MCF 10A (cell line): ENCODE data around the gene SPATA2L. TPM values are rescaled to one million over a fixed set of nuclear protein-coding genes. Genes with fewer than 3 reads are reported as not detected.
"Not testable (repeated sequence)": the region's sequence is repeated elsewhere in the genome, so short reads cannot be mapped to it uniquely, and the experiment has no call there.

ENCODE experiments used
- BruUV-seq: library from RNA; stranded (reverse); fragments of 400-500 nt; replicated peaks from 2 replicates; lab custom pipeline; 2021; lab: Mats Ljungman, UMichigan
- CTCF ChIA-PET: fragments of 300-600 bp; sonication (Branson Sonifier 250); formaldehyde crosslinking; extraction: SDS; loops from one replicate; lab custom pipeline; 2021; ENCODE audit warnings: antibody characterized with exemption, inconsistent platforms; lab: Yijun Ruan, JAX
- POLR2A ChIA-PET: fragments of 300-600, 350-650 bp; sonication (Branson Sonifier 250); formaldehyde crosslinking; extraction: SDS; loops from one replicate; lab custom pipeline; 2020; ENCODE audit warnings: antibody characterized with exemption, inconsistent platforms; lab: Yijun Ruan, JAX
- DNase-seq: peaks from one replicate; pipeline ENCODE4 v3.0.0-alpha.2; 2018; ENCODE audit not compliant: unreplicated experiment
- H3K27ac Mint-ChIP-seq: one replicate; pipeline ENCODE4 v1.8.0; 2022; ENCODE audit warnings: mild to moderate bottlenecking, low read depth, mixed read lengths; ENCODE audit not compliant: unreplicated experiment
- H3K27me3 Mint-ChIP-seq: one replicate; pipeline ENCODE4 v1.8.0; 2022; ENCODE audit warnings: mixed read lengths; ENCODE audit not compliant: insufficient read depth, unreplicated experiment
- H3K36me3 Mint-ChIP-seq: one replicate; pipeline ENCODE4 v1.8.0; 2022; ENCODE audit warnings: mild to moderate bottlenecking, moderate library complexity, mixed read lengths; ENCODE audit not compliant: insufficient read depth, unreplicated experiment
- H3K4me1 Mint-ChIP-seq: one replicate; pipeline ENCODE4 v1.8.0; 2022; ENCODE audit warnings: mixed read lengths; ENCODE audit not compliant: insufficient read depth, unreplicated experiment
- H3K4me3 Mint-ChIP-seq: one replicate; pipeline ENCODE4 v1.8.0; 2022; ENCODE audit warnings: mild to moderate bottlenecking, moderate library complexity, mixed read lengths; ENCODE audit not compliant: unreplicated experiment
- H3K9me3 Mint-ChIP-seq: one replicate; pipeline ENCODE4 v1.8.0; 2022; ENCODE audit warnings: mixed read lengths; ENCODE audit not compliant: unreplicated experiment
- intact Hi-C: fragments of 100-400 bp; cut with micrococcal nuclease; formaldehyde crosslinking; loops from 2 replicates; pipeline ENCODE4 v1.14.1; 2022
- total RNA-seq: library from RNA; stranded (reverse); gene quantifications from 2 replicates; pipeline ENCODE4 v1.2.3, GENCODE V29; 2022
- TF ChIP-seq, protein P1 (sequence below): fragments of 200-600 bp; IDR thresholded peaks from one replicate; pipeline ENCODE4 v1.8.0; 2022; ENCODE audit warnings: antibody characterized with exemption, mild to moderate bottlenecking; ENCODE audit not compliant: unreplicated experiment

The SPATA2L gene
- total RNA-seq, 1 experiment from 2014 or later, result 12.5 TPM

GRCh38 chr16:89686520-89687091, 14.9 kb downstream of the SPATA2L start, which contains the start of gene CDK10:
CDK10 (plus strand) TSS chr16:89686689; CDS start chr16:89686711, 22 bp downstream.
- ChIA-PET CTCF (interaction anchor here (0.6 kb wide), 2 partner anchors 81 to 234 kb away, joined by 3 read pairs; no protein-coding TSS in a partner anchor), POLR2A (interaction anchor here (0.6 to 2.5 kb wide), 14 partner anchors 9 to 237 kb away, joined by 3 to 24 read pairs (median 6); partner anchors contain the start of genes CHMP1A, SPATA2L, SPATA33 and TCF25)
- BruUV-seq, result no TSS peak
- Mint-ChIP-seq H3K4me3 (peak within 1 kb of the TSS; percentile 88), H3K4me1 (peaks cover 6% of the 10 kb centered on the region), H3K9me3 (no peaks in the 10 kb centered on the region), H3K27me3 (no peaks in the 10 kb centered on the region), H3K36me3 (peaks cover 20% of the 10 kb centered on the region), H3K27ac (peak within 1 kb of the TSS; percentile 91)
- peak; percentile 85 for DNase-seq
- TF ChIP-seq, protein P1, sequence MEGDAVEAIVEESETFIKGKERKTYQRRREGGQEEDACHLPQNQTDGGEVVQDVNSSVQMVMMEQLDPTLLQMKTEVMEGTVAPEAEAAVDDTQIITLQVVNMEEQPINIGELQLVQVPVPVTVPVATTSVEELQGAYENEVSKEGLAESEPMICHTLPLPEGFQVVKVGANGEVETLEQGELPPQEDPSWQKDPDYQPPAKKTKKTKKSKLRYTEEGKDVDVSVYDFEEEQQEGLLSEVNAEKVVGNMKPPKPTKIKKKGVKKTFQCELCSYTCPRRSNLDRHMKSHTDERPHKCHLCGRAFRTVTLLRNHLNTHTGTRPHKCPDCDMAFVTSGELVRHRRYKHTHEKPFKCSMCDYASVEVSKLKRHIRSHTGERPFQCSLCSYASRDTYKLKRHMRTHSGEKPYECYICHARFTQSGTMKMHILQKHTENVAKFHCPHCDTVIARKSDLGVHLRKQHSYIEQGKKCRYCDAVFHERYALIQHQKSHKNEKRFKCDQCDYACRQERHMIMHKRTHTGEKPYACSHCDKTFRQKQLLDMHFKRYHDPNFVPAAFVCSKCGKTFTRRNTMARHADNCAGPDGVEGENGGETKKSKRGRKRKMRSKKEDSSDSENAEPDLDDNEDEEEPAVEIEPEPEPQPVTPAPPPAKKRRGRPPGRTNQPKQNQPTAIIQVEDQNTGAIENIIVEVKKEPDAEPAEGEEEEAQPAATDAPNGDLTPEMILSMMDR, result no peak
- intact Hi-C loops, result no loop called here

- Mint-ChIP-seq H3K27me3 (no peaks in the 10 kb centered on the region), H3K27ac (peak overlapping the region; percentile 91), H3K9me3 (no peaks in the 10 kb centered on the region), H3K36me3 (peaks cover 20% of the 10 kb centered on the region), H3K4me3 (peak overlapping the region; percentile 88), H3K4me1 (peaks cover 6% of the 10 kb centered on the region)
- TF ChIP-seq, protein P1, result no peak
- CTCF ChIA-PET, result interaction anchor here (0.6 to 1.0 kb wide), 2 partner anchors 14 to 235 kb away, joined by 3 to 4 read pairs; no protein-coding TSS in a partner anchor
- intact Hi-C loops, result no loop called here
- BruUV-seq, result no TSS peak
- DNase-seq, result no peak
- POLR2A ChIA-PET, result interaction anchor here (0.7 to 2.5 kb wide), 11 partner anchors 8 to 238 kb away, joined by 3 to 24 read pairs (median 9); partner anchors contain the start of genes CHMP1A, CPNE7, SPATA2L and SPATA33
Measured at GRCh38 chr16:89685916-89686315, 15.6 kb downstream of the SPATA2L start.

GRCh38 chr16:89678258-89678657, 23.2 kb downstream of the SPATA2L start:
- DNase-seq, result no peak
- Mint-ChIP-seq H3K9me3 (no peaks in the 10 kb centered on the region), H3K36me3 (no peaks in the 10 kb centered on the region), H3K27ac (no peak overlapping the region), H3K4me3 (no peak overlapping the region), H3K27me3 (no peaks in the 10 kb centered on the region), H3K4me1 (no peaks in the 10 kb centered on the region)
- TF ChIP-seq, protein P1, result no peak
- ChIA-PET CTCF (interaction anchor here (0.6 to 0.9 kb wide), 6 partner anchors 10 to 484 kb away, joined by 3 to 4 read pairs (median 3); no protein-coding TSS in a partner anchor), POLR2A (interaction anchor here (2.2 kb wide), 1 partner anchor 8 kb away, joined by 6 read pairs; the partner anchor contains the start of gene CDK10)
- intact Hi-C loops, result no loop called here
- no TSS peak for BruUV-seq

DNA sequence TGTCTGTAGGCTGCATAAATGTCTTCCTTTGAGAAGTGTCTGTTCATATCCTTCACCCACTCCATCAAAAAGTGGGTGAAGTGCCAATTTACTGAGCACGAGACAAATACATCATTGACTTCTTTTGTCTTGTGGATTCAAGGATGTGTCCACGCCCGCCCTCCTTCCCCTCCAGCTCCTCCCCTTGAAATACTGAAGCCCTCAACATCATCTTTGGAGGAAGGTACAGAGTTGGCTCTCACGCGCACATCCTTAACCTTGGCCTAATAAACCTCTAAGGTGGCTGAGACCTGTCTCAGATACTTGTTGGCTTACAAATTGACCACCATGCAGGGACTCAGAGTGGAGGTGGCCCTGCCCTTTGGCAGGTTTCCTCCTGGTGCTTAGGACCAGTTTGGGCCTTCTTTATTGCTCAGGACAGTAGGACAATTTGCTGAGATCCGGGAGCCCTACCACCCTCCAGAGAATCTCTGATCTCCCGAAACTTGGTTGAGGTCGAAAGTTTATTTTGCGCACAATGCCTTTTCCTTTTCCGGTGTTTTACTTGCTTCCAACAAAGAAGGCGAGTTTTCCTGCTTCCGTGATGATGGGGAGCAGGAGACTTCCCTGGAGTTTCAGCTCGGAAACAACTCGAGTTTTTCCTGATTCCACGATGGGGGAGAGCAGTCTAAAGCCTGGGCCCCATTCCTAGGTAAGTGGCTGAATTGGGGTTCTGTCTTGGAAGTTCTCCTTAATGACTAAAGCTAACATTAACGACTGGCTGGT, 29.1 kb downstream of the SPATA2L start:
- Mint-ChIP-seq H3K4me3 (no peak overlapping the region), H3K27me3 (no peaks in the 10 kb centered on the region), H3K36me3 (no peaks in the 10 kb centered on the region), H3K27ac (no peak overlapping the region), H3K4me1 (no peaks in the 10 kb centered on the region), H3K9me3 (no peaks in the 10 kb centered on the region)
- ChIA-PET POLR2A (interaction anchor here (2.8 kb wide), 1 partner anchor 14 kb away, joined by 12 read pairs; the partner anchor contains the start of gene CDK10), CTCF (interaction anchor here (2.4 kb wide), 1 partner anchor 27 kb away, joined by 5 read pairs; no protein-coding TSS in a partner anchor)
- DNase-seq, result no peak
- TF ChIP-seq, protein P1, result no peak
- intact Hi-C loops, result no loop called here
- no TSS peak for BruUV-seq

- H3K36me3 Mint-ChIP-seq, DNase-seq, H3K27ac Mint-ChIP-seq, H3K4me1 Mint-ChIP-seq, H3K27me3 Mint-ChIP-seq, intact Hi-C loops, H3K4me3 Mint-ChIP-seq, BruUV-seq, H3K9me3 Mint-ChIP-seq: not testable (repeated sequence)
- ChIA-PET CTCF (interaction anchor here (0.6 kb wide), 4 partner anchors 21 to 193 kb away, joined by 3 read pairs; no protein-coding TSS in a partner anchor), POLR2A (interaction anchor here (0.6 to 2.8 kb wide), 4 partner anchors 10 to 109 kb away, joined by 3 to 21 read pairs (median 8); partner anchors contain the start of genes CDK10, CHMP1A and SPATA33)
Measured at GRCh38 chr16:89671565-89671964, 29.9 kb downstream of the SPATA2L start.
